Mammary epithelial cell (primary cell): ENCODE measurements around the gene SFXN3.

Source experiments
- CTCF ChIP-seq, 2 donors: IDR thresholded peaks in 1 of 2; conservative IDR thresholded peaks in 1 of 2; 2 replicates each; pipeline ENCODE4 v1.5.1; 2011 to 2012; ENCODE audit warnings: inconsistent platforms in 2 of 2, low read length in 2 of 2, mild to moderate bottlenecking in 2 of 2, control low read depth in 1 of 2, low read depth in 1 of 2; ENCODE audit not compliant: insufficient read depth in 1 of 2; ENCODE audit errors: extremely low read depth in 1 of 2
- EZH2 ChIP-seq: IDR thresholded peaks from 2 replicates; pipeline ENCODE4 v1.6.1; 2012; ENCODE audit warnings: low read length, inconsistent platforms, borderline replicate concordance

- no peak for TF ChIP-seq CTCF (conservative IDR thresholded peaks at IDR 0.05 in 1 of 2, IDR thresholded peaks at IDR 0.05 in 1 of 2; ENCODE audit: extremely low read depth in 1 of 2, insufficient read depth in 1 of 2, low read depth in 1 of 2, low read length in 2 of 2)
- no peak for TF ChIP-seq EZH2
Observed at GRCh38 chr10:101015582-101015973, 15.5 kb upstream of the SFXN3 start.
